Cerebellar cortex (tissue), 1 donor: ENCODE data around the gene ANKRD13C.
A peak's percentile ranks its signal among the peaks of the same experiment; 100 is the strongest.
"Not testable (repeated sequence)": the region's sequence is repeated elsewhere in the genome, so short reads cannot be mapped to it uniquely, and the experiment has no call there.

ENCODE experiments used
- DNase-seq: peaks from one replicate; pipeline ENCODE4 v3.0.0-alpha.2; 2015; ENCODE audit warnings: low spot score

Gene ANKRD13C

GRCh38 chr1:70354332-70355110 is at the start of gene ANKRD13C:
TSS of gene ANKRD13C (minus strand) at chr1:70354722. CDS start at chr1:70354408, 314 bp downstream.
- DNase-seq, result peak; percentile 97

GRCh38 chr1:70403759-70404158 is 49.2 kb upstream of the ANKRD13C start:
- no peak for DNase-seq

GRCh38 chr1:70401974-70402373 is 47.5 kb upstream of the ANKRD13C start:
- DNase-seq, result no peak

GRCh38 chr1:70400335-70400734 is 45.8 kb upstream of the ANKRD13C start:
- DNase-seq, result no peak

DNA sequence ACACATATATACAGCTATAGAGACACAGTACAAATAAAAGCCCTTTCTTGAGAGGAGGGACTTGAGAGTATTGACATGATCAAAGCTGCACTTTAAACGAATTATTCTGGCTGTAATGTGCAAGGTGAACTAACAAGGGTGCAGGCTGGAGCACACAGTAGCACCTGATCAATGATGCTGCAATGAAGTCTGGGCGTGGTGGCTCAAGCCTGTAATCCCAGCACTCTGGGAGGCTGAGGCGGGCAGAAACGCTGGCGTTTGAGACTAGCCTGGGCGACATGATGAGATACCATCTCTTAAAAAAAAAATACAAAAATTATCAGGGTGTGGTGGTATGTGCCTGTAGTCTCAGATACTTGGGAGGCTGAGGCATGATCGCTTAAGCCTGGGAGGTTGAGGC is 42.5 kb upstream of the ANKRD13C start:
- no peak for DNase-seq

DNA sequence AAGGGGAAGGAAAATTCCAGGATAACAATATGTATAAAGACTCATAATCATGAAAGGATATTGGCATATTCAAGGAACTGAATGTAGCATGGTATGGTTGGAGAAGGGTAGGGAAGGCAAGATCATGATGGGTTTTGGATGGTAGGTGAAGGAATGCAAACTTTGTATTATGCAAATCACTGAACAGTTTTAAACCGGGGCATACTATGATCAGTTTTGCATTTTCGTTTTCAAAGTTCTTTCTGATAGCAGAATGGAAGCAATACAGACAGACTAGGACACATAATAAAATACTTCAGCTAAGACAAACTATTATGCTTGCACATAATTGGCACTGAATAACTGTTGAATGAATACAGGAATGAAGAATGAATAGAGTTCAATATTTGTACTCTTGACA is 42.1 kb upstream of the ANKRD13C start:
- DNase-seq, result no peak

GRCh38 chr1:70392626-70393025 is 38.1 kb upstream of the ANKRD13C start:
- DNase-seq, result no peak

GRCh38 chr1:70387507-70387906 is 33.0 kb upstream of the ANKRD13C start:
- no peak for DNase-seq

- no peak for DNase-seq
These were observed 31.6 kb upstream of the ANKRD13C start for GRCh38 chr1:70386121-70386520.

DNA sequence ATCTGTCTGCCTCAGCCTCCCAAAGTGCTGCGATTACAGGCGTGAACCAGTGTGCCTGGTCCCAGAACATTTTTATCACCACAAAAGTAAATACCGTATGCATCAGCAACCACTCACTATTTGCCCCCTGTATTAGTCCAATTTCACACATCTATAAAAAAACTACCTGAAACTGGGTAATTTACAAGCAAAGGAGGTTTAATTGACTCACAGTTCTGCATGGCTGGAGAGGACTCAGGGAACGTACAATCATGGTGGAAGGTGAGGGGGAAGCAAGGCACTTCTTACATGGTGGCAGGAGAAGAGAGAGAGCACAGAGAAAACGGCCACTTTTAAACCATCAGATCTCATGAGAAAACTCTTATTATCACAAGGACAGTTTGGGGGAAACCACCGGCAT is 31.0 kb upstream of the ANKRD13C start:
- no peak for DNase-seq

DNA sequence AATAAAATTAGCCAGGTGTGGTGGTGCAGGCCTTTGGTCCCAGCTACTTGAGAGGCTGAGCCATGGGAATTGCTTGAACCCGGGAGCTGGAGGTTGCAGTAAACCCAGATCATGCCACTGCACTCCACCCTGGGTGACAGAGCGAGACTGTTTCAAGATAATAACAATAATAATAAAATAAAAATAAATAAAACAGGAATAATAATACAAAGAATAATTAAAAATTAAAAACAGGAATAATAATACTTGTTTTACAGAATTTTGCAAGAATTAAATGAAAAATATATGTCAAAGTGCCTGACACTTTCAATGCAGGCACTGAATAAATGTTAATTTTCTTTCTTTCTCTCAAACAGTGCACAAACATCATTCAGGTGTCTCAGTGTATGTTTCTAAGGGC is 30.0 kb upstream of the ANKRD13C start:
- DNase-seq, result no peak

- DNase-seq, result no peak
These were observed 29.0 kb upstream of the ANKRD13C start for GRCh38 chr1:70383483-70383882.

- DNase-seq, result no peak
These were observed 28.2 kb upstream of the ANKRD13C start for GRCh38 chr1:70382682-70383081.

DNA sequence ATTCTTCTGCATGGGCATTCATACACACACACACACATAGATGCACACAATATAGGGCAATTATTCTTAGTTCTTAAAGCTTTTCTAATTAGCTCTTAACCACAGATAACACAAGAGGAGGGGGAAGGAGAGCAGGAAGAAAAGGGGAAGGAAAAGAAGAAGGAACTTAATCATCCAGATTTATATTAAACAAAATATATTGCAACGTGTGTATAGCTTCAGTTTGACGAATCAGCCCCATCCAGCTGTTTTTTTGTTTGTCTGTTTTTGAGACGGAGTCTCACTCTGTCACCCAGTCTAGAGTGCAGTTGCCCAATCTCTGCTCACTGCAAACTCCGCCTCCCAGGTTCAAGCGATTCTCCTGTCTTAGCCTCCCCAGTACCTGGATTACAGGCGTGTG is 21.7 kb upstream of the ANKRD13C start:
- no peak for DNase-seq

DNA sequence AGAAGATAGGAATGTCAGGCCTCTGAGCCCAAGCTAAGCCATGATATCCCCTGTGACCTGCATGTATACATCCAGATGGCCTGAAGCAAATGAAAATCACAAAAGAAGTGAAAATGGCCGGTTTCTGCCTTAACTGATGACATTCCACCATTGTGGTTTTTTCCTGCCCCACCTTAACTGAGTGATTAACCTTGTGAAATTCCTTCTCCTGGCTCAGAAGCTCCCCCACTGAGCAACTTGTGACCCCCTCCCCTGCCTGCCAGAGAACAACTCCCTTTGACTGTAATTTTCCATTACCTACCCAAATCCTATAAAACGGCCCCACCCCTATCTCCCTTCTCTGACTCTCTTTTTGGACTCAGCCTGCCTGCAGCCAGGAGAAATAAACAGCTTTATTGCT is 19.1 kb upstream of the ANKRD13C start:
- DNase-seq, result not testable (repeated sequence)

GRCh38 chr1:70372426-70372825 is 17.9 kb upstream of the ANKRD13C start:
- no peak for DNase-seq

GRCh38 chr1:70371586-70371985 is 17.1 kb upstream of the ANKRD13C start:
- DNase-seq, result not testable (repeated sequence)

- DNase-seq, result not testable (repeated sequence)
These were observed 12.9 kb upstream of the ANKRD13C start for GRCh38 chr1:70367397-70367796.

GRCh38 chr1:70366997-70367396 is 12.5 kb upstream of the ANKRD13C start:
- not testable (repeated sequence) for DNase-seq

- DNase-seq, result not testable (repeated sequence)
These were observed 12.0 kb upstream of the ANKRD13C start for GRCh38 chr1:70366425-70366952.

- DNase-seq, result no peak
These were observed 9.9 kb upstream of the ANKRD13C start for GRCh38 chr1:70364439-70364838.

GRCh38 chr1:70361727-70362398 is 7.3 kb upstream of the ANKRD13C start:
- no peak for DNase-seq

- no peak for DNase-seq
These were observed 5.8 kb upstream of the ANKRD13C start for GRCh38 chr1:70360321-70360720.
